ENCODE results near the gene TRAF3.

TRAF3 gene

GRCh38 chr14:102752239-102752847 lies 24.9 kb upstream of the TRAF3 start:
- TF ChIP-seq CTCF (IDR thresholded peaks at IDR 0.05; ENCODE audit: low read length) (no peak), EZH2 (IDR thresholded peaks at IDR 0.05; ENCODE audit: borderline replicate concordance, low read length) (no peak)
- no peaks in the 10 kb centered on the region for H3K4me1 ChIP-seq (ENCODE audit: insufficient read depth, low read length, severe bottlenecking)
- H2AFZ ChIP-seq (ENCODE audit: low read length): no peak overlapping the region
- H3F3A ChIP-seq (ENCODE audit: insufficient read depth, low read length): no peaks in the 10 kb centered on the region
- H3K9ac ChIP-seq (ENCODE audit: low read length): no peak overlapping the region
- no peaks in the 10 kb centered on the region for H3K27me3 ChIP-seq (ENCODE audit: insufficient read depth, low read length)
- H3K9me3 ChIP-seq (ENCODE audit: low read length): no peaks in the 10 kb centered on the region
- no peaks in the 10 kb centered on the region for H4K20me1 ChIP-seq (ENCODE audit: insufficient read depth, low read length)
- H3K4me3 ChIP-seq (ENCODE audit: low read depth, low read length, poor library complexity, severe bottlenecking): no peak overlapping the region
- H3K79me2 ChIP-seq (ENCODE audit: insufficient read depth, low read length): no peaks in the 10 kb centered on the region
- H3K27ac ChIP-seq (ENCODE audit: low read depth, low read length, poor library complexity, severe bottlenecking): no peak overlapping the region
- no peak overlapping the region for H3K4me2 ChIP-seq (ENCODE audit: low read length)
- no peaks in the 10 kb centered on the region; the same call in 1 of the 2 replicates for H3K36me3 ChIP-seq (ENCODE audit: insufficient read depth, low read length)
- H3K9me2 ChIP-seq (ENCODE audit: low read depth, low read length): no peaks in the 10 kb centered on the region

- no peaks in the 10 kb centered on the region for H3K9me3 ChIP-seq (ENCODE audit: low read length)
- no peaks in the 10 kb centered on the region for H3F3A ChIP-seq (ENCODE audit: insufficient read depth, low read length)
- H4K20me1 ChIP-seq (ENCODE audit: insufficient read depth, low read length): no peaks in the 10 kb centered on the region
- H3K79me2 ChIP-seq (ENCODE audit: insufficient read depth, low read length): no peaks in the 10 kb centered on the region
- no peak overlapping the region for H3K27ac ChIP-seq (ENCODE audit: low read depth, low read length, poor library complexity, severe bottlenecking)
- H3K27me3 ChIP-seq (ENCODE audit: insufficient read depth, low read length): no peaks in the 10 kb centered on the region
- no peaks in the 10 kb centered on the region; the same call in 1 of the 2 replicates for H3K36me3 ChIP-seq (ENCODE audit: insufficient read depth, low read length)
- no peak overlapping the region for H2AFZ ChIP-seq (ENCODE audit: low read length)
- no peak overlapping the region for H3K4me3 ChIP-seq (ENCODE audit: low read depth, low read length, poor library complexity, severe bottlenecking)
- H3K9me2 ChIP-seq (ENCODE audit: low read depth, low read length): no peaks in the 10 kb centered on the region
- no peak for TF ChIP-seq EZH2 (IDR thresholded peaks at IDR 0.05; ENCODE audit: borderline replicate concordance, low read length)
- no peak for TF ChIP-seq CTCF (IDR thresholded peaks at IDR 0.05; ENCODE audit: low read length)
- H3K4me2 ChIP-seq (ENCODE audit: low read length): no peak overlapping the region
- H3K4me1 ChIP-seq (ENCODE audit: insufficient read depth, low read length, severe bottlenecking): no peaks in the 10 kb centered on the region
- no peak overlapping the region for H3K9ac ChIP-seq (ENCODE audit: low read length)
Observed at GRCh38 chr14:102754370-102755262, 22.6 kb upstream of the TRAF3 start.

- Histone ChIP-seq H3K27ac (ENCODE audit: low read depth, low read length, poor library complexity, severe bottlenecking) (no peak overlapping the region), H3K4me3 (ENCODE audit: low read depth, low read length, poor library complexity, severe bottlenecking) (no peak overlapping the region), H3K79me2 (ENCODE audit: insufficient read depth, low read length) (no peaks in the 10 kb centered on the region), H3K4me2 (ENCODE audit: low read length) (no peak overlapping the region), H3K9me2 (ENCODE audit: low read depth, low read length) (no peaks in the 10 kb centered on the region), H4K20me1 (ENCODE audit: insufficient read depth, low read length) (no peaks in the 10 kb centered on the region), H3K9me3 (ENCODE audit: low read length) (no peaks in the 10 kb centered on the region), H3F3A (ENCODE audit: insufficient read depth, low read length) (no peaks in the 10 kb centered on the region), H2AFZ (ENCODE audit: low read length) (no peak overlapping the region), H3K9ac (ENCODE audit: low read length) (no peak overlapping the region), H3K4me1 (ENCODE audit: insufficient read depth, low read length, severe bottlenecking) (peaks cover 11% of the 10 kb centered on the region), H3K27me3 (ENCODE audit: insufficient read depth, low read length) (no peaks in the 10 kb centered on the region), H3K36me3 (ENCODE audit: insufficient read depth, low read length) (no peaks in the 10 kb centered on the region; the same call in 1 of the 2 replicates)
- no peak for TF ChIP-seq EZH2 (IDR thresholded peaks at IDR 0.05; ENCODE audit: borderline replicate concordance, low read length)
- no peak for TF ChIP-seq CTCF (IDR thresholded peaks at IDR 0.05; ENCODE audit: low read length)
Observed at GRCh38 chr14:102757646-102758045, 19.6 kb upstream of the TRAF3 start.

Data from OCI-LY1 (cell line).